H1 (cell line): ENCODE measurements around the gene VEPH1.

Source experiments
- SP2 ChIP-seq: IDR thresholded peaks from 2 replicates; pipeline ENCODE4 v1.6.1; 2012; ENCODE audit warnings: mild to moderate bottlenecking, low read length, inconsistent platforms
- TF ChIP-seq, protein P1 (sequence below), 3 experiments: IDR thresholded peaks; 1 replicate in 2 of 3; 2 replicates in 1 of 3; pipeline versions ENCODE4 v1.5.1 to v1.6.1; 2011; ENCODE audit warnings: low read length in 3 of 3, mild to moderate bottlenecking in 3 of 3, inconsistent platforms in 2 of 3, low read depth in 1 of 3, moderate library complexity in 1 of 3; ENCODE audit not compliant: insufficient read depth in 1 of 3; ENCODE audit errors: control extremely low read depth in 1 of 3

- TF ChIP-seq, protein P1, sequence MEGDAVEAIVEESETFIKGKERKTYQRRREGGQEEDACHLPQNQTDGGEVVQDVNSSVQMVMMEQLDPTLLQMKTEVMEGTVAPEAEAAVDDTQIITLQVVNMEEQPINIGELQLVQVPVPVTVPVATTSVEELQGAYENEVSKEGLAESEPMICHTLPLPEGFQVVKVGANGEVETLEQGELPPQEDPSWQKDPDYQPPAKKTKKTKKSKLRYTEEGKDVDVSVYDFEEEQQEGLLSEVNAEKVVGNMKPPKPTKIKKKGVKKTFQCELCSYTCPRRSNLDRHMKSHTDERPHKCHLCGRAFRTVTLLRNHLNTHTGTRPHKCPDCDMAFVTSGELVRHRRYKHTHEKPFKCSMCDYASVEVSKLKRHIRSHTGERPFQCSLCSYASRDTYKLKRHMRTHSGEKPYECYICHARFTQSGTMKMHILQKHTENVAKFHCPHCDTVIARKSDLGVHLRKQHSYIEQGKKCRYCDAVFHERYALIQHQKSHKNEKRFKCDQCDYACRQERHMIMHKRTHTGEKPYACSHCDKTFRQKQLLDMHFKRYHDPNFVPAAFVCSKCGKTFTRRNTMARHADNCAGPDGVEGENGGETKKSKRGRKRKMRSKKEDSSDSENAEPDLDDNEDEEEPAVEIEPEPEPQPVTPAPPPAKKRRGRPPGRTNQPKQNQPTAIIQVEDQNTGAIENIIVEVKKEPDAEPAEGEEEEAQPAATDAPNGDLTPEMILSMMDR (IDR thresholded peaks at IDR 0.05; ENCODE audit: control extremely low read depth in 1 of 3, insufficient read depth in 1 of 3, low read depth in 1 of 3, low read length in 3 of 3) = no peak
- no peak for TF ChIP-seq SP2
These were observed 260.4 kb downstream of the VEPH1 start for GRCh38 chr3:157242836-157243235.
